Jurkat, Clone E6-1 (cell line): ENCODE measurements around the gene PXT1. TPM values are rescaled to one million over a fixed set of nuclear protein-coding genes. Genes with fewer than 3 reads are reported as not detected.
"Not testable (repeated sequence)": the region's sequence is repeated elsewhere in the genome, so short reads cannot be mapped to it uniquely, and the experiment has no call there.

Experiments
- DNase-seq: peaks from one replicate; pipeline ENCODE4 v3.0.0-alpha.2; 2011; ENCODE audit warnings: low read depth, low spot score
- H3K4me3 ChIP-seq: 2 replicates; pipeline ENCODE4 v1.5.1; 2011; ENCODE audit warnings: mild to moderate bottlenecking, low read length, control low read depth, moderate library complexity
- polyA plus RNA-seq: library from polyadenylated mRNA; unstranded; fragments of >200 nt; gene quantifications from one replicate; pipeline ENCODE4 v1.2.1, GENCODE V29; 2012; ENCODE audit warnings: missing spikeins; ENCODE audit not compliant: insufficient read length, insufficient read depth

PXT1 gene
- not detected for polyA plus RNA-seq

DNA sequence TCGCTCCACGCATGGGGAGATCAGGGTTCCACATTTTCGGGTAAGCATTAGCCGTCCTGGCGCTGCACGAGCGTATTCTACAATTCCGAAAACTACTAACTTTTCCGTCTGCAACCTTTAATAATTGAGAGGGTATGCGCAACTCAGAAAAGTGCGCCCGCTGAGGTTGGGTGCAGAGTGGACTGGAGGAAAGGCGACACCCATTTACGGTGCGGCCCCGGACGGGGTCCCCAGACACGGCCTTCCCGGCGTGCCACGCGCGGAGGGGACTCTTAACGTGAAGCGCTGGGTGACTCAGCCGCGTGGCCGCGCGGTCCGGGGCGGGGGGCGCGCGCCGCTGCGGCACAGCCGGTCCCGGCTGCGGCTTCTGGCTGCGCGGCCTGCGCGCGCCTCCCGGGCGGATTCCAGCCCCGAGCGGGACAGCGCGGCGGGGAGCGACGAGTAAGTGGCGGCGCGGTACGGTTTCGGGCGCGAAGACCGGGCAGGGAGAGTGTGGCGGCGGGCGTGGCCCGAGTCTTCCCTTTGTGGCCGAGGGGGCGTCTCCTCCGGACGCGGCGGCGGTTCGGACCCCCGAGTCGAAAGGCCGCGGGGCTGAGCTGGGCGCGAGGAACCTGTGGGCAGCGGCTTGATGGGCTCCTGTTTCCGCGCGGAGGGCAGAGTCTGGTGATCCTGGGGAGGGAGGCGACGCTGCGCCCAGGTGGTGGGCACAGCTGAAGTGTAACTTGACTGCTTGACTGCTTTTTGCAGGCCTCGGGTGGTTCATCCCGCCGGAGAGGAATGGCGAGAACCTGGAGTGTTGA lies at the start of gene PXT1, which contains the start of gene KCTD20:
Gene PXT1 (minus strand): TSS at position 184 of the 800 bp plus-strand sequence. CDS start 16,772 bp downstream, outside the sequence.
Gene KCTD20 (plus strand): TSS at position 330 of the 800 bp plus-strand sequence. CDS start 27,098 bp downstream, outside the sequence.
- peak; percentile 82 for DNase-seq
- peak within 1 kb of the TSS; percentile 91 for H3K4me3 ChIP-seq

DNA sequence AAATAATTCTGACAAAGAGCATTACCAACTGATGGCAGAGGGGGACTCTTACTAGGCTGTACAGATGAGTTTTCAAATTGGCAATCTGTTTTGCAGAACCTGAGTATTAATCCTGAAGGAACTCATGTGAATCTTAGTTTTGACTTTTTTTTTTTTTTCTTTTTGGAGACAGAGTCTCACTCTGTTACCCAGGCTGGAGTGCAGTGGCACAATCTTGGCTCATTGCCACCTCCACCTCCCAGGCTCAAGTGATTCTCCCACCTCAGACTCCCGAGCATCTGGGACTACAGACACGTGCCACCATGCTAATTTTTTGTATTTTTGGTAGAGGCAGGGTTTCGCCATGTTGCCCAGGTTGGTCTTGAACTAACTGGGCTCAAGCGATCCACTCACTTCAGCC lies 49.4 kb upstream of the PXT1 start:
- no peak overlapping the region for H3K4me3 ChIP-seq

GRCh38 chr6:36491378-36491965 lies 48.8 kb upstream of the PXT1 start:
- DNase-seq = no peak
- no peak overlapping the region for H3K4me3 ChIP-seq

More for the DNA sequence above, 49.4 kb upstream of the PXT1 start:
- no peak for DNase-seq

DNA sequence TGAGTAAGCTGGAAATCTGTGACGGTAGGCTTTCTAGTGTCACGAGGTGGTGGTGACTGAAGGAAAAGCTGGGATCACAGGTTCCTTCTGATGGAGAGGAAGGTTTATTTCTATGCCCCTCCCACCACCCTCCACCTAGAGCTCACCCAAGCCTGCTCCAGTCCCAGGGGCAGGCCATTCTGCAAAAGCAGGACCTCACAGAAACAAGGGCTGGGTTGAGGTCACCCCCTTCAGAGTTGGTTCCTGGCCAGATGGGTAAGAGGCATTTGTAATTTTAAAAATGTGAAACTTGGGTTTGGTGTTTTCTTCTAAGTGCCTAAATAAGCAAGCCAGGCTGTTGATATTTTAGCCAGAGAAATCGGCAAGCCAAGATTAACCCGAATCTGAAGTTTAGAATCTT lies 46.8 kb upstream of the PXT1 start:
- H3K4me3 ChIP-seq = no peak overlapping the region
- no peak for DNase-seq

GRCh38 chr6:36488221-36488620 lies 45.6 kb upstream of the PXT1 start:
- H3K4me3 ChIP-seq = no peak overlapping the region
- DNase-seq = no peak

GRCh38 chr6:36487698-36488097 lies 45.0 kb upstream of the PXT1 start:
- no peak for DNase-seq
- no peak overlapping the region for H3K4me3 ChIP-seq

- no peak for DNase-seq
- no peak overlapping the region for H3K4me3 ChIP-seq
These were observed 42.1 kb upstream of the PXT1 start for GRCh38 chr6:36484736-36485135.

DNA sequence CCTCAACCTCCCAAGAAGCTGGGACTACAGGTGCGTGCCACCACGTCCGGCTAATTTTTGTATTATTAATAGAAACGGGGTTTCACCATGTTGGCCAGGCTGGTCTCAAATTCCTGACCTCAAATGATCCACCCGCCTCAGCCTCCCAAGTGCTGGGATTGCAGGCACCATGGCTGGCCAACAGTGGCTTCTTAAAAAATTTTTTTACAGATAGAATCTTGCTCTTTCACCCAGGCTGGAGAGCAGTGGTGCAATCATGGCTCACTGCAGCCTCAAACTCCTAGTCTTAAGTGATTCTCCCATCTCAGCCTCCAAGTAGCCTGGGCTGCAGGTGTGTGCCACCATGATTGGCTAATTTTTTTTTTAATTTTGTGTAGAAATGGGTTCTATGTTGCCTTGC lies 40.7 kb upstream of the PXT1 start:
- not testable (repeated sequence) for DNase-seq, H3K4me3 ChIP-seq

DNA sequence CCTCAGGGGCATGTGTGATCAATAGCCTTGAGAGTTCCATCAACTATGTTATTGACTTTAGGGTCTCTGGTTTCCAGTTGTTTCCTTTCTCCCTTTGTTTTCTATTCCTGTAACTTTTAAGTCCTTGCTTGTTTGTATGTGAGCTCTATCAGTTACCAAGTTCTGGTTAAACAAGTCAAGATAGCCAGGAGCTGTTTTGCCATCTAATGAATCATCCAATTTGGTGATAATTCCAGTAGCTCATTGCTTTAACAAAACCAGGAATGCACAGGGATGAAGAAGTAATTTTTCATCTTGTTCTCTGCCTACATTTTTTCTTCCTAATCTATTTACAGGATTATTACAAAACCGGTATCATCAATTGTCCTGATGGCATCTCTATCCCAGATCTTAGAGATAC lies 36.6 kb upstream of the PXT1 start:
- no peak overlapping the region for H3K4me3 ChIP-seq
- no peak for DNase-seq

GRCh38 chr6:36478051-36478526 lies 35.4 kb upstream of the PXT1 start:
- peak; percentile 14 for DNase-seq
- no peak overlapping the region for H3K4me3 ChIP-seq

GRCh38 chr6:36469946-36470345 lies 27.3 kb upstream of the PXT1 start:
- DNase-seq = no peak

DNA sequence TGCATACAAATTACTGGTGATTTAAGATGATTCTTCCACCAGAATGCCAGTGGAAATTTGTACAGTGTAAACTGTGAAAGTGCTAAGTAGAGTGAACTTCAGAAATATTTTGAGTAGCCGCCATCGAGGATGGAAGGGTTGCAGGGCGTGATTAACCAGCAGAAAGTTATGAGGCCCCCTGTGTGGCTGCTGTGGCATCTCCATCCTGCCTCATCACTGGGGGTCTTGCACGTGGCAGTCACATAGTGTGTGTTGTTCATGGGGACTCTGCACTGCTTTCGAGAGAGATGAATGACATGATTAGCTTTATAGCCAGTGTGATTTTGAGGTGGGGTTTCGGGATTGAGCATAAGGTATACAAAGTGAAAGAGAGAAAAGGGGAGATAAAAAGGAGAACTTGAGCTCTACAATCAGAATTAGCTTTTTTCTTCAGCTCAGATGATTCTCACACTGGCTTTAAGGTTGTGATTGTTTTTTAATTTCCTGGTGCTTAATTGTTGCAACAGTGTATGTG lies 26.6 kb upstream of the PXT1 start:
- no peak for DNase-seq
- H3K4me3 ChIP-seq = no peak overlapping the region

More at GRCh38 chr6:36469946-36470345, 27.3 kb upstream of the PXT1 start:
- H3K4me3 ChIP-seq = no peak overlapping the region

GRCh38 chr6:36467625-36468024 lies 25.0 kb upstream of the PXT1 start:
- no peak for DNase-seq
- no peak overlapping the region for H3K4me3 ChIP-seq

GRCh38 chr6:36464233-36464632 lies 21.6 kb upstream of the PXT1 start:
- no peak overlapping the region for H3K4me3 ChIP-seq
- DNase-seq = no peak

DNA sequence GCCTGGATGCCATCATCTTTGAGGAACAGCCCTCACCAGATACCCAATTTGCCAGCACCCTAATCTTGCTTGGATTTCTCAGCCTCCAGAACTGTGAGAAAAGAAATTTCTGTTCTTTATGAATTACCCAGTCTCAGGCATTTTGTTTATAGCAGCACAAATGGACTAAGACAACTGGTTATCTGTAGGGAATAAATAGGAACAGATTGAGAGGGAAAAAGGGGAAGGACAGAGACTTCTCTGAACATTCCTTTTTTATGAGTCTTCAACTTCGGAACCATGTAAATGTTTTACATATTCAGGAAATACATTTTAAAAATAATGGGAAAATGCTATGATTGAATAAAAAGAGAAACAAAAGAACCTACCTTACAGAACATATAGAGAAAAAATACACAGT lies 21.0 kb upstream of the PXT1 start:
- no peak overlapping the region for H3K4me3 ChIP-seq
- no peak for DNase-seq

DNA sequence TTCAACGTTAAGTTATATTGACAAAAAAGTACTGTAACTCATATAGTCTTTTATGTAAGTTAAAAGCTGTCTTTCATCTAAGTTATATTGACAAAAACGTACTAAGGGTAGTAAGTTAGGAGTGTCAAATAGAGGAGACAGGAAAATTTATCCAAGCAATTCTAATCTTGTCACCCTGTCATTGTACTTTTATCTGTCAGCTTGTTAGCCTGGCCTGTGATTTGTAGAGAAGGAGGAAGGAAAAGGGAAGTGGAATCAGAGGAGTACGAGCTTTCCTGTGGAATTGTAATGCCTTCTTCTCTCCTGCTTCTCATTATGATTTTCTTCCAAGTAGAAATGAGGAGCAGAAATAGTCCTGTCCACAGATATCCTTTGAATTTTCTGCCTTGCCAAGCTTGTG lies 19.0 kb upstream of the PXT1 start:
- DNase-seq = no peak
- no peak overlapping the region for H3K4me3 ChIP-seq

GRCh38 chr6:36460916-36461315 lies 18.3 kb upstream of the PXT1 start:
- no peak for DNase-seq

GRCh38 chr6:36459501-36459900 lies 16.8 kb upstream of the PXT1 start:
- H3K4me3 ChIP-seq = no peak overlapping the region
- DNase-seq = no peak

More at GRCh38 chr6:36460916-36461315, 18.3 kb upstream of the PXT1 start:
- H3K4me3 ChIP-seq = no peak overlapping the region

DNA sequence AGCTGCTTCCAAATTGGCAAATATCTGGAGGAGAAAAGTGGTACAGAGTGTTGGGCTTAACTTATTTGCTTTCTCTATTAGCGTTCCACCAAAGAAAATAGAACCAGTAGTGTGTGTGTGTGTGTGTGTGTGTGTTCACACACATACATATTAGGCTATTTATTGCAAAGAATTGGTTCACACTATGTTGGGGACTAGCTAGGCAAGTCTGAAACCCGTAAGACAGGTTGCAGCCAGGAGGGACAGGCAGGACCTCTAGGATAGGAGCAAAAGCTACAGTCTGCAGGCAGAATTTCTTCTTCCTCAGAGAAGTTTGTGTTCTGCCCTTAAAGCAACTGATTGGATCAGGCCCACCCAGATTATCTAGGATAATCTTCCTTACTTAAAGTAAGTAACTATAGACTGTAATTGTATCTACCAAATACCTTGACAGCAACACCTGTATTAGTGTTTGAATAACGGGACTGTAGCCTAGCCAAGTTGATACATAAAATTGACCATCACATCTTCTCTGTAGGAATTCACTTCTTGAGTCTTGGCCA lies 12.9 kb upstream of the PXT1 start:
- H3K4me3 ChIP-seq = no peak overlapping the region
- no peak for DNase-seq

DNA sequence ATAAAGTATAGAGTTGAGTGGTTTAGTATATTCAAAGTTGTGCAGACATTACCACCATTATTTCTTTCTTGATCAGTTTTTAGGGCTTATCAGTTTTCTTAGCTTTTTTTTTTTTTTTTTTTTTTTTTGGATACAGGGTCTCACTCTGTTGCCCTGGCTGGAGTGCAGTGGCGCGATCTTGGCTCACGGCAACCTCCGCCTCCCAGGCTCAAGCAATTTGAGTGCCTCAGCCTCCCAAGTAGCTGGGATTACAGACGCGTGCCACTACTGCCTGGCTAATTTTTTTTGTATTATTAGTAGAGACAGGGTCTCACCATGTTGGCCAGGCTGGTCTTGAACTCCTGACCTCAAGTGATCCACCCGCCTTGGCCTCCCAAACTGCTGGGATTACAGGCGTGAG lies 10.2 kb upstream of the PXT1 start:
- DNase-seq, H3K4me3 ChIP-seq: not testable (repeated sequence)
